Neutrophil (primary cell): Measurements from ENCODE around the gene CTAGE9.

Experiments used
- H3K27ac ChIP-seq: fragments of 200-600 bp; sonication (generic); 2 replicates; pipeline ENCODE4 v1.5.1; 2016; ENCODE audit warnings: mild to moderate bottlenecking, moderate library complexity
- H3K27me3 ChIP-seq: fragments of 200-600 bp; sonication (generic); 2 replicates; pipeline ENCODE4 v1.6.0; 2016; ENCODE audit warnings: mild to moderate bottlenecking
- H3K36me3 ChIP-seq: fragments of 200-600 bp; sonication (generic); 2 replicates; pipeline ENCODE4 v1.5.1; 2017
- H3K4me1 ChIP-seq, 2 experiments: fragments of 200-600 bp in 1 of 2; sonication (generic) in 1 of 2; 1 replicate in 1 of 2; 2 replicates in 1 of 2; pipeline versions ENCODE4 v1.5.1 to v1.6.1; 2013 to 2016; ENCODE audit warnings: low read depth in 1 of 2, low read length in 1 of 2, mild to moderate bottlenecking in 1 of 2, moderate library complexity in 1 of 2; ENCODE audit not compliant: control insufficient read depth in 1 of 2, insufficient read depth in 1 of 2
- H3K4me3 ChIP-seq, 2 experiments: fragments of 200-600 bp in 1 of 2; sonication (generic) in 1 of 2; 1 replicate in 1 of 2; 2 replicates in 1 of 2; pipeline ENCODE4 v1.5.1; 2013 to 2016; ENCODE audit warnings: low read depth in 1 of 2, low read length in 1 of 2, mild to moderate bottlenecking in 1 of 2, moderate library complexity in 1 of 2
- H3K9me3 ChIP-seq: fragments of 200-600 bp; sonication (generic); 2 replicates; pipeline ENCODE4 v1.5.1; 2016
- TF ChIP-seq, protein P1 (sequence below): fragments of 200-600 bp; sonication (generic); IDR thresholded peaks from 2 replicates; pipeline ENCODE4 v1.5.1; 2016; ENCODE audit warnings: antibody characterized with exemption

Gene CTAGE9

DNA sequence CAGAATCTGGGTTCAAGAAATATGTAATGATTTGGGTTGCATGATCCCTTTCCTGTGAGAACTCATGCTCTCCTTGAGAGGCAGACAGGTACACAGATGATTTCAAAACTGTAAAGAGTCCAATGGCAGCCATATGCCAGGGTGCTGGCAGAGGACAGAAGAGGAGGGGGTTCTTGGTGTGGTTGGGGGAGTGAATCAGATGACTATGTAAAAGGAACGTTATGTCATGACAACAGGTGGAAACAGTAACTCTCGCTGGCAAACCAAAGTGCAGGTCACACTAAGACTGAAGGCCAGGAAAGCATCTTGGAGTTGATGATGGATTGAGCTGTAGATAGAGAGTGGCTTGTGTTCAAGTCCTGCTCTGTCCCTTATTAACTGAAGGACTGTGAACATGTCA lies 29.9 kb downstream of the CTAGE9 start:
- Histone ChIP-seq H3K36me3 (no peaks in the 10 kb centered on the region), H3K27me3 (no peaks in the 10 kb centered on the region), H3K9me3 (no peaks in the 10 kb centered on the region), H3K4me3 (no peak overlapping the region), H3K4me1 (no peaks in the 10 kb centered on the region), H3K27ac (no peak overlapping the region)
- TF ChIP-seq, protein P1, sequence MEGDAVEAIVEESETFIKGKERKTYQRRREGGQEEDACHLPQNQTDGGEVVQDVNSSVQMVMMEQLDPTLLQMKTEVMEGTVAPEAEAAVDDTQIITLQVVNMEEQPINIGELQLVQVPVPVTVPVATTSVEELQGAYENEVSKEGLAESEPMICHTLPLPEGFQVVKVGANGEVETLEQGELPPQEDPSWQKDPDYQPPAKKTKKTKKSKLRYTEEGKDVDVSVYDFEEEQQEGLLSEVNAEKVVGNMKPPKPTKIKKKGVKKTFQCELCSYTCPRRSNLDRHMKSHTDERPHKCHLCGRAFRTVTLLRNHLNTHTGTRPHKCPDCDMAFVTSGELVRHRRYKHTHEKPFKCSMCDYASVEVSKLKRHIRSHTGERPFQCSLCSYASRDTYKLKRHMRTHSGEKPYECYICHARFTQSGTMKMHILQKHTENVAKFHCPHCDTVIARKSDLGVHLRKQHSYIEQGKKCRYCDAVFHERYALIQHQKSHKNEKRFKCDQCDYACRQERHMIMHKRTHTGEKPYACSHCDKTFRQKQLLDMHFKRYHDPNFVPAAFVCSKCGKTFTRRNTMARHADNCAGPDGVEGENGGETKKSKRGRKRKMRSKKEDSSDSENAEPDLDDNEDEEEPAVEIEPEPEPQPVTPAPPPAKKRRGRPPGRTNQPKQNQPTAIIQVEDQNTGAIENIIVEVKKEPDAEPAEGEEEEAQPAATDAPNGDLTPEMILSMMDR: no peak

DNA sequence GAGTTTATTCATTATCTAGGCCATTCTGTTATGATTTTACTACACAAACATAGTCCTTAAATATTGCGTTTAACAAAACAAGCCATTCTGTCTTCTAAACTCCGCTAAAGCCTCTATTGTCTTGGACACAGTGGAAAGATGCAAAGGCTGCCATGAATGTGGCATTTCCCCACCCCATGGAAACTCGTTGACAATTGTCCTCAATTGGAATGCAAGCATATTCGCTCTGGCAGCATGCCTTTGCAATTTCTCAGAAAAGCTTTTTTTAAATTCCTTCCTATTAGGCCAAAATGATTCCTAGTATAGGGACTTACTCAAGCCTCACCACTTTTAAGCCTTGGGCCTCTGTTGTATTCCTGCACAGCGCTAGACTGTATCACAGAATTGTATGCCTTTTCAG lies 32.4 kb downstream of the CTAGE9 start:
- Histone ChIP-seq H3K36me3 (no peaks in the 10 kb centered on the region), H3K9me3 (no peaks in the 10 kb centered on the region), H3K4me1 (no peaks in the 10 kb centered on the region), H3K4me3 (no peak overlapping the region), H3K27me3 (no peaks in the 10 kb centered on the region), H3K27ac (no peak overlapping the region)
- TF ChIP-seq, protein P1: no peak

DNA sequence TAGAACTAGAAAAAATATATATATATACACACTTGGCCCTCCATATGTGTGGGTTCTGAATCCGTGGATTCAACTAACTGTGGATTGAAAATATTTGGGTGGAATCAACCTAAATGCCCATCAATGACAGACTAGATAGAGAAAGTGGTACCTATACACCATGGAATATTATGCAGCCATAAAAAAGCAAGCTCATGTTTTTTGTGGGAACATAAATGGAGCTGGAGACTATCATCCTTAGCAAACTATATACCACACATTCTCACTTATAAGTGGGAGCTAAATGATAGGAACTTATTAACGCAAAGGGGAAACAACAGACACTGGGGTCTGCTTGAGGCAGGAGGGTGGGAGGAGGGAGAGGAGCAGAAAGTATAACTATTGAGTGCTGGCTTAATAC lies 37.6 kb downstream of the CTAGE9 start:
- H3K4me1 ChIP-seq: no peaks in the 10 kb centered on the region
- H3K27me3 ChIP-seq: no peaks in the 10 kb centered on the region
- no peak overlapping the region for H3K4me3 ChIP-seq
- TF ChIP-seq, protein P1: no peak
- no peaks in the 10 kb centered on the region for H3K9me3 ChIP-seq
- H3K36me3 ChIP-seq: no peaks in the 10 kb centered on the region
- no peak overlapping the region for H3K27ac ChIP-seq

DNA sequence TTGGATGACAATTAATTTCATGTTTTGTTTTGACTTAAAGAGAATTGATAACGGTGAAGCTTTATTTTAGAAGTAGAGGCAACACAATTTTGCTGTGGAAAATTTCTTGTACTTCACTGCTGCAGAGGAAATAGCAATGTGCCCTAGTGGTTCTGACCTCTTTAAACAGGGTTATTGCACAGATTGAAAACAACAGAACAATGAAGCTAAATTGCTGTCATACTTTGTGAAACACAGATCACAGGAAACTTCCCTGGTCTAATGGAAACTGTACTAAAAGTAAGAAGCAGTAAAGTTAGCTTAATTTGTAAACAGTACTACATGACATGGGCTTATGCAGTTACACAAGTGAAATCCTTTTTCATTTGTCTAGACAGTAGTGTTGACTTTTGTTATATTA lies 40.9 kb downstream of the CTAGE9 start:
- Histone ChIP-seq H3K4me1 (no peaks in the 10 kb centered on the region), H3K36me3 (no peaks in the 10 kb centered on the region)

DNA sequence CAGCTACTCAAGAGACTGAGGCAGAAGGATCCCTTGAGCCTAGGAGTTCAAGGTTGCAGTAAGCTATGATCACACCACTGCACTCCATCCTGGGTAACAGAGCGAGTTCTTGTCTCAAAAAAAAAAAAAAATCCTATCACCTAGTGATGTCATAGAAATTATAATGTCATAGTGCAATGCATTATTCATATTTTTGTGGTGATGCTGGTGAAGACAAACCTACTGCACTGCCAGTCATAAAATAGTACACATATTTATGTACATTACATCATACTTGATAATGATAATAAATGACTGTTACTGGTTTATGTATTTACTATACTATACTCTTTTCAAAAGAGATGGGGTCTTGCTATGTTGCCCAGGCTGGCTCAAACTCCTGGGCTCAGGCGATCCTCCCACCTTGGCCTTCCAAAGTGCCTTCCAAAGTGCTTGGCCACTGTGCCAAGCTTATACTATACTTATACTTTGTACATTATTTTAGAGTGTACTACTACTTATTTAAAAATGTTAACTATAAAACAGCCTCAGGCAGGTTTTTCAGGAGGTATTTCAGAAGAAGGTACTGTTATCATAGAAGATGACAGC lies 47.1 kb downstream of the CTAGE9 start:
- Histone ChIP-seq H3K4me1 (no peaks in the 10 kb centered on the region), H3K36me3 (no peaks in the 10 kb centered on the region), H3K27ac (no peak overlapping the region), H3K27me3 (no peaks in the 10 kb centered on the region), H3K9me3 (no peaks in the 10 kb centered on the region), H3K4me3 (no peak overlapping the region)
- TF ChIP-seq, protein P1: no peak

More for the DNA sequence above, 40.9 kb downstream of the CTAGE9 start:
- Histone ChIP-seq H3K27me3 (no peaks in the 10 kb centered on the region), H3K27ac (no peak overlapping the region), H3K9me3 (no peaks in the 10 kb centered on the region), H3K4me3 (no peak overlapping the region)
- TF ChIP-seq, protein P1: no peak

DNA sequence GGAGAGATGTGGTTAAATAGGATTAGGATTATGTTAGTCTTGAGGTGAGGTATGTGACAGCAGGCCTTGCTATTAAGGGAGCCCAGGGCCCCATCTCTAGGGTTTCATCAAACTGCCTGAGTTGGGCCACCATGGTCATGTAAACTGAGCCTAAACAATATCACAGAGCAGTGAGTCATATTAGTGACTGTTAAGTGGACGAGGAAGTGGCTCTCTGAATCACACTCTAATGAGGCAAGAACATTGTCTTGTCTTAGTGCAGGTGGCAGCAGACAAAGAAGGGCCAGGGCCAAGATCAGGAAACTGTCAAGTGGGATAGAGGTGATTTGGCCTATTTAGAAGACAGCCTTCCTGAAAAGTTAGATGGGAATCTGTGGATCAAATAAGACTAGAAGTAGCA lies 50.6 kb downstream of the CTAGE9 start:
- TF ChIP-seq, protein P1: no peak
- Histone ChIP-seq H3K4me1 (no peaks in the 10 kb centered on the region), H3K9me3 (no peaks in the 10 kb centered on the region), H3K4me3 (no peak overlapping the region), H3K36me3 (no peaks in the 10 kb centered on the region), H3K27ac (no peak overlapping the region), H3K27me3 (no peaks in the 10 kb centered on the region)
